Common myeloid progenitor, CD34-positive (primary cell): ENCODE measurements around the gene LMO7.

Experiments used
- CTCF ChIA-PET: fragments of 350-600 bp; sonication (Branson Sonifier 250); formaldehyde crosslinking; loops from one replicate; lab custom pipeline; 2021; ENCODE audit warnings: antibody characterized with exemption; lab: Charles Lee
- POLR2A ChIA-PET: fragments of 350-600 bp; sonication (Branson Sonifier 250); formaldehyde crosslinking; loops from one replicate; lab custom pipeline; 2021; ENCODE audit warnings: antibody characterized with exemption; lab: Charles Lee
- DNase-seq, 3 donors: peaks; one replicate each; pipeline versions ENCODE4 v3.0.0 to v3.0.0-alpha.2; 2013
- H3K27ac ChIP-seq, 2 experiments: 1 replicate in 1 of 2; 2 replicates in 1 of 2; pipeline ENCODE4 v1.7.0; 2013; ENCODE audit warnings: inconsistent platforms in 2 of 2, low read length in 2 of 2, mild to moderate bottlenecking in 2 of 2, low read depth in 1 of 2, moderate library complexity in 1 of 2; ENCODE audit not compliant: severe bottlenecking in 2 of 2, insufficient read depth in 1 of 2, poor library complexity in 1 of 2
- H3K27me3 ChIP-seq, 5 experiments: replicated peaks in 2 of 5; 1 replicate in 3 of 5; 2 replicates in 2 of 5; pipeline versions ENCODE4 v1.6.1 to v1.7.0; 2013; ENCODE audit warnings: low read length in 4 of 5, mild to moderate bottlenecking in 2 of 5, moderate library complexity in 2 of 5, inconsistent platforms in 1 of 5; ENCODE audit not compliant: insufficient read depth in 5 of 5, control insufficient read depth in 4 of 5
- H3K36me3 ChIP-seq, 4 experiments: 1 replicate in 2 of 4; 2 replicates in 2 of 4; pipeline versions ENCODE4 v1.6.1 to v1.7.0; 2013; ENCODE audit warnings: low read length in 3 of 4, control low read depth in 1 of 4, mild to moderate bottlenecking in 1 of 4; ENCODE audit not compliant: control insufficient read depth in 4 of 4, insufficient read depth in 4 of 4
- H3K4me1 ChIP-seq, 4 experiments: 1 replicate in 3 of 4; 2 replicates in 1 of 4; pipeline versions ENCODE4 v1.6.1 to v1.7.1; 2013; ENCODE audit warnings: low read length in 3 of 4, mild to moderate bottlenecking in 3 of 4, control low read depth in 1 of 4, inconsistent platforms in 1 of 4, moderate library complexity in 1 of 4; ENCODE audit not compliant: control insufficient read depth in 4 of 4, insufficient read depth in 4 of 4; ENCODE audit errors: control extremely low read depth in 1 of 4
- H3K4me3 ChIP-seq, 7 experiments: 1 replicate in 4 of 7; 2 replicates in 3 of 7; pipeline versions ENCODE4 v1.5.1 to v1.7.0; 2013; ENCODE audit warnings: mild to moderate bottlenecking in 7 of 7, low read length in 6 of 7, moderate library complexity in 6 of 7, inconsistent platforms in 2 of 7, low read depth in 2 of 7, control low read depth in 1 of 7; ENCODE audit not compliant: insufficient read depth in 4 of 7, control insufficient read depth in 1 of 7; ENCODE audit errors: extremely low read depth in 1 of 7
- H3K9me3 ChIP-seq, 5 experiments: 1 replicate in 4 of 5; 2 replicates in 1 of 5; pipeline versions ENCODE4 v1.6.1 to v1.7.1; 2013; ENCODE audit warnings: low read length in 4 of 5, mild to moderate bottlenecking in 2 of 5, inconsistent platforms in 1 of 5, low read depth in 1 of 5, moderate library complexity in 1 of 5; ENCODE audit not compliant: control insufficient read depth in 4 of 5, insufficient read depth in 2 of 5; ENCODE audit errors: control extremely low read depth in 1 of 5
- WGBS: methylation state at CpG from one replicate; pipeline ENCODE4 v1.1.5; 2013; ENCODE audit not compliant: insufficient coverage; 5-methylcytosine and 5-hydroxymethylcytosine counted together

LMO7 gene

DNA sequence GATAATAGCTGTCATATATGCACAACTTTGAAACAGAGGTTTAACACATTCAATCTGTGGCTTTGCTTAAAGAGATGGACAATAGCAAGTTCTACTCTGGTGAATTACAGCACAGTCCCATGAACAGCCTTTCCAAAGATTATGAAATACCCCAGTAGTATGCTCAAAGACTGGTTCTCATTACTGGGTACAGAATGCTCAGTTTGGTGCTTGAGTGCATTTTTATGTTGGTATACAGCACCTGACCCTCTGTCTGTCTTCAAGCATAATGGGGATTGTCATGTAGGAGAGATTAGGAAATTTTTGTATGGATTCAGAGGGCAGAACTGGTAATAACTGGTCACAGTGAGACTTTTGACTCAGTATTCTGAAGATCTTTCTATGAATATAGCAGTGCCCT lies 7.6 kb downstream of the LMO7 start:
- H3K4me3 ChIP-seq, result no peak overlapping the region
- no peaks in the 10 kb centered on the region for H3K9me3 ChIP-seq
- no peak overlapping the region for H3K27ac ChIP-seq
- ChIA-PET CTCF (no interaction called here), POLR2A (no interaction called here)
- DNase-seq, result no peak
- H3K36me3 ChIP-seq, result no peaks in the 10 kb centered on the region
- H3K4me1 ChIP-seq, result no peaks in the 10 kb centered on the region
- peaks cover 0 to 2% (median 0%) of the 10 kb centered on the region in 5 experiments for H3K27me3 ChIP-seq

GRCh38 chr13:75645141-75645540 lies 9.0 kb downstream of the LMO7 start:
- Histone ChIP-seq H3K4me1 (no peaks in the 10 kb centered on the region), H3K27me3 (no peaks in the 10 kb centered on the region), H3K4me3 (no peak overlapping the region), H3K27ac (no peak overlapping the region), H3K36me3 (no peaks in the 10 kb centered on the region), H3K9me3 (no peaks in the 10 kb centered on the region)
- WGBS, result no CpG with 5 or more reads among the region's 3 CpGs
- no peak for DNase-seq
- CTCF ChIA-PET, result no interaction called here
- POLR2A ChIA-PET, result no interaction called here

GRCh38 chr13:75647126-75647784 lies 11.1 kb downstream of the LMO7 start:
- POLR2A ChIA-PET, result no interaction called here
- no peaks in the 10 kb centered on the region for H3K4me1 ChIP-seq

GRCh38 chr13:75648446-75648845 lies 12.3 kb downstream of the LMO7 start:
- H3K4me3 ChIP-seq, result no peak overlapping the region
- POLR2A ChIA-PET, result no interaction called here
- no peaks in the 10 kb centered on the region for H3K9me3 ChIP-seq
- H3K27ac ChIP-seq, result no peak overlapping the region
- no peaks in the 10 kb centered on the region for H3K27me3 ChIP-seq
- CTCF ChIA-PET, result interaction anchor here (0.6 to 1.0 kb wide), 2 partner anchors 15 to 484 kb away, joined by 3 to 4 read pairs; no protein-coding TSS in a partner anchor
- H3K36me3 ChIP-seq, result no peaks in the 10 kb centered on the region
- no peak for DNase-seq
- H3K4me1 ChIP-seq, result no peaks in the 10 kb centered on the region
- no CpG with 5 or more reads among the region's 2 CpGs for WGBS

More at GRCh38 chr13:75647126-75647784, 11.1 kb downstream of the LMO7 start:
- H3K36me3 ChIP-seq, result no peaks in the 10 kb centered on the region
- CTCF ChIA-PET, result interaction anchor here (1.0 kb wide), 1 partner anchor 14 kb away, joined by 3 read pairs; no protein-coding TSS in a partner anchor
- no peak overlapping the region for H3K27ac ChIP-seq
- no peaks in the 10 kb centered on the region for H3K9me3 ChIP-seq
- DNase-seq, result no peak
- no peaks in the 10 kb centered on the region for H3K27me3 ChIP-seq
- WGBS, result no CpG with 5 or more reads among the region's 1 CpG
- no peak overlapping the region for H3K4me3 ChIP-seq

DNA sequence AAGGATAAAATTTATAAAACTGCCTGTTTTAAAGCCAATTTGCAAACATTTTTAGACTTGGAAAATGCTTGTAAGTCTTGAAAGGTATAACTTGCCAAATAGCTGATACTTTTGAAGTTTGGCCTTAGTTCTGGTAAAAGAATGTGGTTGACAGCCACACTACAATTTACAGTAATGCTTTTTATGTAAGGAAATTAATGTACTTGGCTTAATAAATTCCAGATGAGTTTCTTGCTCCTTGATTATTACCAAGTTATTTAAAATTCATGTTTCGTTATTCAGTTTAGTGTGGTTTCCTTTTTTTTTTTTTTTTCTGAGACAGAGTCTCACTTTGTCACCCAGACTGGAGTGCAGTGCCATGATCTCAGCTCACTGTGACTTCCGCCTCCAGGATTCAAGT lies 14.9 kb downstream of the LMO7 start:
- no CpG with 5 or more reads among the region's 2 CpGs for WGBS
- ChIA-PET CTCF (no interaction called here), POLR2A (no interaction called here)
- H3K9me3 ChIP-seq, result no peaks in the 10 kb centered on the region
- H3K27me3 ChIP-seq, result no peaks in the 10 kb centered on the region
- H3K4me1 ChIP-seq, result no peaks in the 10 kb centered on the region
- no peak for DNase-seq
- no peak overlapping the region for H3K4me3 ChIP-seq
- H3K27ac ChIP-seq, result no peak overlapping the region
- peaks cover 0 to 2% (median 0%) of the 10 kb centered on the region in 4 experiments for H3K36me3 ChIP-seq

DNA sequence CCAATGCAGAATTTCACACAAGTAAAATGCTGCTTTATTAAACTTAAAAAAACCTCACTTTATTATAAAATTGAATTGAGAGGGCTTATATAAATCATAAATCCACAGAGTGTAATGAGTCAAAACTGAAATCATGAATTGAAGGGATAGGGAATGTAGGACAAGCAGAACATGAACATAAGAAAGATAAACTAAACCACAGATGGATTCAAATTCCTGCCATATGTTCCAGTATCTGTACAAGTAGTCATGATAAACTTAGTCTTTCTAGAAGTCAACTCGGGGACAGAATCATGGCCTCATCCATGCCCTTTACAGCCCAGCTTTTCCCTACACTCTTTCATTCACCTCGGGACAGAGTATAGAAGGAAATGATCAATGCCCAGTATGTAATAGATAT lies 16.6 kb downstream of the LMO7 start:
- Histone ChIP-seq H3K27me3 (no peaks in the 10 kb centered on the region), H3K4me3 (no peak overlapping the region), H3K4me1 (no peaks in the 10 kb centered on the region), H3K27ac (no peak overlapping the region), H3K36me3 (peaks cover 0 to 2% (median 0%) of the 10 kb centered on the region in 4 experiments), H3K9me3 (no peaks in the 10 kb centered on the region)
- ChIA-PET POLR2A (no interaction called here), CTCF (interaction anchor here (0.8 kb wide), 1 partner anchor 20 kb away, joined by 3 read pairs; no protein-coding TSS in a partner anchor)
- no peak for DNase-seq
- WGBS, result 100% methylated on average over 1 of the region's 2 CpGs

DNA sequence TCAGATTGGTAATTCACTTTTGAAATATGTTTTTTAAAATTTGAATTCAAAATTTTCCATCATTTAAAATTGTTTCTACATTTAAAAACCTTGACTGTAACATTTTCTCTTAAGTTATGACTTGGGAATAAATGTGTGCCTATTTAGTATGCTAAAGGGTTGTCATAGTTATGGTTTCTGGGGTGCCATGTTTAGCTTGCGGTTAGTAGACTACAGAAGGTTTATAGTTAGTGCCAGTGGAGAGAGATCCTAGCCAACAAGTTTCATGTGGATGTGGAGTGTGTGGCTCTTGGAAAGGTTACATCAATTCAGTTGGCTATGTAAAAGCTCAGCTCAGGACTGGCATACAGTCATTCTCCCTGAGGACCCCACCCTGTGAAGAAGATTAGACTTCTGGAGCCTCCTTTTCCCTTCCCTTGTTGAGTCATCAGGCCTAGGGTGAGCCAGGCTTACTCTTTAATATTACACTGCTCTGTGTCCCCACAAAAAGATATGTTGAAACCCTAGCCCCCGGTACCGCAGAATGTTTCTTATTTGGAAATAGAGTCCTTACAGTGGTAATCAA lies 20.4 kb downstream of the LMO7 start:
- Histone ChIP-seq H3K9me3 (no peaks in the 10 kb centered on the region), H3K4me3 (no peak overlapping the region), H3K27ac (no peak overlapping the region), H3K36me3 (peaks cover 0 to 2% (median 0%) of the 10 kb centered on the region in 4 experiments), H3K27me3 (no peaks in the 10 kb centered on the region), H3K4me1 (no peaks in the 10 kb centered on the region)
- 100% methylated on average over 2 of the region's 3 CpGs for WGBS
- ChIA-PET POLR2A (no interaction called here), CTCF (no interaction called here)
- no peak for DNase-seq
